Measurements from ENCODE around the gene LTC4S.
A peak's percentile ranks its signal among the peaks of the same experiment; 100 is the strongest.
"Not testable (repeated sequence)": the region's sequence is repeated elsewhere in the genome, so short reads cannot be mapped to it uniquely, and the experiment has no call there.

LTC4S gene, protein sequence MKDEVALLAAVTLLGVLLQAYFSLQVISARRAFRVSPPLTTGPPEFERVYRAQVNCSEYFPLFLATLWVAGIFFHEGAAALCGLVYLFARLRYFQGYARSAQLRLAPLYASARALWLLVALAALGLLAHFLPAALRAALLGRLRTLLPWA

GRCh38 chr5:179793468-179794139 is at the start of gene LTC4S:
Gene LTC4S (plus strand): TSS chr5:179793986. CDS start chr5:179794081, 95 bp downstream.
- TF ChIP-seq, protein P1, sequence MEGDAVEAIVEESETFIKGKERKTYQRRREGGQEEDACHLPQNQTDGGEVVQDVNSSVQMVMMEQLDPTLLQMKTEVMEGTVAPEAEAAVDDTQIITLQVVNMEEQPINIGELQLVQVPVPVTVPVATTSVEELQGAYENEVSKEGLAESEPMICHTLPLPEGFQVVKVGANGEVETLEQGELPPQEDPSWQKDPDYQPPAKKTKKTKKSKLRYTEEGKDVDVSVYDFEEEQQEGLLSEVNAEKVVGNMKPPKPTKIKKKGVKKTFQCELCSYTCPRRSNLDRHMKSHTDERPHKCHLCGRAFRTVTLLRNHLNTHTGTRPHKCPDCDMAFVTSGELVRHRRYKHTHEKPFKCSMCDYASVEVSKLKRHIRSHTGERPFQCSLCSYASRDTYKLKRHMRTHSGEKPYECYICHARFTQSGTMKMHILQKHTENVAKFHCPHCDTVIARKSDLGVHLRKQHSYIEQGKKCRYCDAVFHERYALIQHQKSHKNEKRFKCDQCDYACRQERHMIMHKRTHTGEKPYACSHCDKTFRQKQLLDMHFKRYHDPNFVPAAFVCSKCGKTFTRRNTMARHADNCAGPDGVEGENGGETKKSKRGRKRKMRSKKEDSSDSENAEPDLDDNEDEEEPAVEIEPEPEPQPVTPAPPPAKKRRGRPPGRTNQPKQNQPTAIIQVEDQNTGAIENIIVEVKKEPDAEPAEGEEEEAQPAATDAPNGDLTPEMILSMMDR (IDR thresholded peaks at IDR 0.05; ENCODE audit: low read depth, low read length): no peak
- no peaks in the 10 kb centered on the region; the same call in 1 of the 2 replicates for H3K36me3 ChIP-seq
- no peak within 1 kb of the TSS for H3K4me3 ChIP-seq (ENCODE audit: low read depth, low read length)
- no peak for DNase-seq
- no peak within 1 kb of the TSS for H3K27ac ChIP-seq
- no peaks in the 10 kb centered on the region for H3K9me3 ChIP-seq (ENCODE audit: severe bottlenecking)
- no peaks in the 10 kb centered on the region for H3K27me3 ChIP-seq (ENCODE audit: insufficient read depth, low read depth, severe bottlenecking)

GRCh38 chr5:179744106-179744505 is 49.7 kb upstream of the LTC4S start:
- not testable (repeated sequence) for H3K36me3 ChIP-seq; H3K27ac ChIP-seq; H3K27me3 ChIP-seq (ENCODE audit: insufficient read depth, low read depth, severe bottlenecking); H3K9me3 ChIP-seq (ENCODE audit: severe bottlenecking); DNase-seq; H3K4me3 ChIP-seq (ENCODE audit: low read depth, low read length)

GRCh38 chr5:179746872-179747271 is 46.9 kb upstream of the LTC4S start:
- TF ChIP-seq, protein P1 (IDR thresholded peaks at IDR 0.05; ENCODE audit: low read depth, low read length): no peak

DNA sequence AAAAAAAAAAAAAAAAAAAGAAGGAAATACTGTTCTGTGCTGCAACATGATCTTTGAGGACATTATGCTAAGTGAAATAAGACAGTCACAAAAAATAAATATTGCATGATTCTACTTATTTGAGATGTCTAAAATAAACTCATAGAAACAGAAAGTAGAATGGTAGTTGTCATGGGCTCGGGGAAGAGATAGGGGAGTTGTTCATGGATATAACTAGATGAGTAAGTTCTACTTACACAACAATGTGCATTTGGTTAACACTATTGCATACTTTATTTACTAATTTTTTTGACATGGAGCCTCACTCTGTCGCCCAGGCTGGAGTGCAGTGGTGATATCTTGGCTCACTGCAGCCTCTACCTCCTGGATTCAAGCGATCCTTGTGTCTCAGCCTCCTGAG is 46.0 kb upstream of the LTC4S start:
- H3K27ac ChIP-seq: no peak overlapping the region
- H3K4me3 ChIP-seq (ENCODE audit: low read depth, low read length): no peak overlapping the region
- no peaks in the 10 kb centered on the region for H3K9me3 ChIP-seq (ENCODE audit: severe bottlenecking)
- H3K27me3 ChIP-seq (ENCODE audit: insufficient read depth, low read depth, severe bottlenecking): no peaks in the 10 kb centered on the region
- no peak for DNase-seq
- TF ChIP-seq, protein P1 (IDR thresholded peaks at IDR 0.05; ENCODE audit: low read depth, low read length): no peak
- H3K36me3 ChIP-seq: no peaks in the 10 kb centered on the region

More at GRCh38 chr5:179746872-179747271, 46.9 kb upstream of the LTC4S start:
- Histone ChIP-seq H3K36me3 (no peaks in the 10 kb centered on the region), H3K27me3 (ENCODE audit: insufficient read depth, low read depth, severe bottlenecking) (no peaks in the 10 kb centered on the region), H3K9me3 (ENCODE audit: severe bottlenecking) (no peaks in the 10 kb centered on the region), H3K27ac (no peak overlapping the region), H3K4me3 (ENCODE audit: low read depth, low read length) (no peak overlapping the region)
- no peak for DNase-seq

DNA sequence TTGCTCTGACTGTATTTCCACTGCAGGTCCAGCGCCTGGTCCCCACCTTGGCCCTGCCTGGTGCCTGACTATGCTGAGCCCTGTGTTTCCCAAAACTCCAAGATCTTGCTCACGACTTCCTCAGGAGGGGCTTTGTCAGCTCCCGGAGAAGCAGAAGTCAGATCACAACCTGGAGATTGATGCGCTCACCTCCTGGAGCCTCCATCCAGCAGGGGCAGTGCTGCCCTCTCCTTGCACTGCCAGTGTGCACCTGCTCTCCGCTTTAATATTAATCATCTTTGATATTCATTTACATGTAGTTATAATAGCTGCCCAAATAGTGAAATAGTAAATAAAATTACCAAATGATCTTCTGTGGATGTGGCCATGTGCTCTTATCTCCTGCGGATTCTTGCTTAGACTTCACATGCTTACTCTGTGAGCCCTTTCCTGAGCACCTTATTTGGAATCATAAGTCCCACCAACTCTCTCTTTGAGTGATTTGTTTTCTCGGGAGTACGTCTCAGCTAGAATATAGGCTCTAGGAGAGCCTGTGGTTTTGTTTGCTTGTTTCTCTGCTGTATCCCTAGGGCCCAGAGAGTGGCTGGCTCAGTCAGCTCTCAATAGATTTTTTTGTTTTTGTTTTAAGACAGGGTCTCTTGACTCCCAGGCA is 43.8 kb upstream of the LTC4S start:
- H3K27me3 ChIP-seq (ENCODE audit: insufficient read depth, low read depth, severe bottlenecking): no peaks in the 10 kb centered on the region
- no peak for DNase-seq
- no peak overlapping the region for H3K27ac ChIP-seq
- TF ChIP-seq, protein P1 (IDR thresholded peaks at IDR 0.05; ENCODE audit: low read depth, low read length): 0 out of 2 replicates have a peak, but pooled peaks have one; percentile 3
- H3K36me3 ChIP-seq: no peaks in the 10 kb centered on the region
- no peaks in the 10 kb centered on the region for H3K9me3 ChIP-seq (ENCODE audit: severe bottlenecking)
- no peak overlapping the region for H3K4me3 ChIP-seq (ENCODE audit: low read depth, low read length)

DNA sequence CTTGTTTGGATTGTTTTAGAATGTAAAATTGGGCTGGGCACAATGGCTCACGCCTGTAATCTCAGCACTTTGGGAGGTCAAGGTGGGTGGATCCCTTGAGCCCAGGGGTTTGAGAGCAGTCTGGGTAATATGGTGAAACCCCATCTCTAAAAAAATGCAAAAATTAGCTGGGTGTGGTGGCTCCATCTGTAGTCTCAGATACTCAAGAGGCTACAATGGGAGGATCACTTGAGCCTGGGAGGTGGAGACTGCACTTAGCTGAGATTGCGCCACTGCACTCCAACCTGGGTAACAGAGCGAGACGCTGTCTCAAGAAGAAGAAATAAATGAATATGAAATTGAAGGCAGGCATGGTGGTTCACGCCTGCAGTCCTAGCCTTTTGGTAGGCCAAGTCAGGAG is 39.8 kb upstream of the LTC4S start:
- TF ChIP-seq, protein P1 (IDR thresholded peaks at IDR 0.05; ENCODE audit: low read depth, low read length): no peak
- Histone ChIP-seq H3K27me3 (ENCODE audit: insufficient read depth, low read depth, severe bottlenecking) (no peaks in the 10 kb centered on the region), H3K4me3 (ENCODE audit: low read depth, low read length) (no peak overlapping the region), H3K27ac (no peak overlapping the region), H3K36me3 (no peaks in the 10 kb centered on the region), H3K9me3 (ENCODE audit: severe bottlenecking) (no peaks in the 10 kb centered on the region)
- no peak for DNase-seq

Data from WERI-Rb-1 (cell line).